AG10803 (cell line): ENCODE results near the gene OR1N1.
"Not testable (repeated sequence)": the region's sequence is repeated elsewhere in the genome, so short reads cannot be mapped to it uniquely, and the experiment has no call there.

ENCODE experiments used
- DNase-seq: peaks from one replicate; pipeline ENCODE4 v3.0.0; 2010; ENCODE audit warnings: low read depth
- H3K4me3 ChIP-seq: 2 replicates; pipeline ENCODE4 v1.5.1; 2011; ENCODE audit warnings: mild to moderate bottlenecking, low read length, control low read depth
- TF ChIP-seq, protein P1 (sequence below): conservative IDR thresholded peaks from 2 replicates; pipeline ENCODE4 v1.5.1; 2011; ENCODE audit warnings: mild to moderate bottlenecking, low read length, control low read depth, inconsistent platforms

Gene OR1N1

GRCh38 chr9:122546196-122546595, 19.1 kb upstream of the OR1N1 start:
- DNase-seq = no peak
- H3K4me3 ChIP-seq = no peak overlapping the region
- TF ChIP-seq, protein P1, sequence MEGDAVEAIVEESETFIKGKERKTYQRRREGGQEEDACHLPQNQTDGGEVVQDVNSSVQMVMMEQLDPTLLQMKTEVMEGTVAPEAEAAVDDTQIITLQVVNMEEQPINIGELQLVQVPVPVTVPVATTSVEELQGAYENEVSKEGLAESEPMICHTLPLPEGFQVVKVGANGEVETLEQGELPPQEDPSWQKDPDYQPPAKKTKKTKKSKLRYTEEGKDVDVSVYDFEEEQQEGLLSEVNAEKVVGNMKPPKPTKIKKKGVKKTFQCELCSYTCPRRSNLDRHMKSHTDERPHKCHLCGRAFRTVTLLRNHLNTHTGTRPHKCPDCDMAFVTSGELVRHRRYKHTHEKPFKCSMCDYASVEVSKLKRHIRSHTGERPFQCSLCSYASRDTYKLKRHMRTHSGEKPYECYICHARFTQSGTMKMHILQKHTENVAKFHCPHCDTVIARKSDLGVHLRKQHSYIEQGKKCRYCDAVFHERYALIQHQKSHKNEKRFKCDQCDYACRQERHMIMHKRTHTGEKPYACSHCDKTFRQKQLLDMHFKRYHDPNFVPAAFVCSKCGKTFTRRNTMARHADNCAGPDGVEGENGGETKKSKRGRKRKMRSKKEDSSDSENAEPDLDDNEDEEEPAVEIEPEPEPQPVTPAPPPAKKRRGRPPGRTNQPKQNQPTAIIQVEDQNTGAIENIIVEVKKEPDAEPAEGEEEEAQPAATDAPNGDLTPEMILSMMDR = no peak

GRCh38 chr9:122538757-122539156, 11.7 kb upstream of the OR1N1 start:
- TF ChIP-seq, protein P1 = no peak
- no peak overlapping the region for H3K4me3 ChIP-seq
- DNase-seq = no peak

GRCh38 chr9:122537066-122537465, 10.0 kb upstream of the OR1N1 start:
- DNase-seq, H3K4me3 ChIP-seq: not testable (repeated sequence)

- TF ChIP-seq, protein P1 = no peak
- no peak overlapping the region for H3K4me3 ChIP-seq
- DNase-seq = no peak
Measured at GRCh38 chr9:122536134-122536533, 9.0 kb upstream of the OR1N1 start.

DNA sequence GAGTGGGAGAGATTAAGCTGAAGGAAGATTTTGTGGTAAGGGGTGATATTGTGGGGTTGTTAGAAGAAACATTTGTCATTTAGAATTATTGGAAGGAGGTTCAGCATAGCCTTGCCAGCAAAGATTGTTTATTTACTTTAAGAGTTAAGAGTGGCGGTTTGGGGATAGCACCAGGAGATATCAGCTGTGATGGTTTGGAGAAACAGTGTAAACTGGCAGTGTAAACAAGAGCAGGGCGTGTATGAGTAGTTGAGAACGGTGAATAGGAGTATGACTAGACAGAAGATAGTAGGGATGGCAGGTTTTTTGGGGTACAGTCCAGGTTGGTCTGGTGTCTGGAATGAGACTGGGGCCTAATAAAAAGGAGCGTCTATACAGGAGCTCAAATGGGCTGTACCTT, 4.1 kb upstream of the OR1N1 start:
- not testable (repeated sequence) for DNase-seq, H3K4me3 ChIP-seq

GRCh38 chr9:122526602-122527001, 491 bp downstream of the OR1N1 start:
- no peak for DNase-seq
- no peak overlapping the region for H3K4me3 ChIP-seq
- TF ChIP-seq, protein P1 = no peak

DNA sequence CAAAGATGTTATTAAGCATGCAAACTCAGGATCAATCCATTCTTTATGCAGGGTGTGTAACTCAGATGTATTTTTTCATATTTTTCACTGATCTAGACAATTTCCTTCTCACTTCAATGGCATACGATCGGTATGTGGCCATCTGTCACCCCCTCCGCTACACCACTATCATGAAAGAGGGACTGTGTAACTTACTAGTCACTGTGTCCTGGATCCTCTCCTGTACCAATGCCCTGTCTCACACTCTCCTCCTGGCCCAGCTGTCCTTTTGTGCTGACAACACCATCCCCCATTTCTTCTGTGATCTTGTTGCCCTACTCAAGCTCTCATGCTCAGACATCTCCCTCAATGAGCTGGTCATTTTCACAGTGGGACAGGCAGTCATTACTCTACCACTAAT, 7.7 kb downstream of the OR1N1 start:
- H3K4me3 ChIP-seq = no peak overlapping the region
- TF ChIP-seq, protein P1 = no peak
- no peak for DNase-seq

GRCh38 chr9:122518841-122519240, 8.3 kb downstream of the OR1N1 start, which contains the start of gene OR1J4:
TSS of gene OR1J4 (plus strand) at chr9:122519141. CDS start at chr9:122519141, 0 bp downstream.
- DNase-seq = no peak
- H3K4me3 ChIP-seq = no peak within 1 kb of the TSS
- TF ChIP-seq, protein P1 = no peak
